Neutrophil (primary cell): ENCODE data around the gene RYR2.

Experiments
- H3K27ac ChIP-seq: fragments of 200-600 bp; sonication (generic); 2 replicates; pipeline ENCODE4 v1.5.1; 2016; ENCODE audit warnings: mild to moderate bottlenecking, moderate library complexity
- H3K27me3 ChIP-seq: fragments of 200-600 bp; sonication (generic); 2 replicates; pipeline ENCODE4 v1.6.0; 2016; ENCODE audit warnings: mild to moderate bottlenecking
- H3K36me3 ChIP-seq: fragments of 200-600 bp; sonication (generic); 2 replicates; pipeline ENCODE4 v1.5.1; 2017
- H3K4me1 ChIP-seq, 2 experiments: fragments of 200-600 bp in 1 of 2; sonication (generic) in 1 of 2; 1 replicate in 1 of 2; 2 replicates in 1 of 2; pipeline versions ENCODE4 v1.5.1 to v1.6.1; 2013 to 2016; ENCODE audit warnings: low read depth in 1 of 2, low read length in 1 of 2, mild to moderate bottlenecking in 1 of 2, moderate library complexity in 1 of 2; ENCODE audit not compliant: control insufficient read depth in 1 of 2, insufficient read depth in 1 of 2
- H3K4me3 ChIP-seq, 2 experiments: fragments of 200-600 bp in 1 of 2; sonication (generic) in 1 of 2; 1 replicate in 1 of 2; 2 replicates in 1 of 2; pipeline ENCODE4 v1.5.1; 2013 to 2016; ENCODE audit warnings: low read depth in 1 of 2, low read length in 1 of 2, mild to moderate bottlenecking in 1 of 2, moderate library complexity in 1 of 2
- H3K9me3 ChIP-seq: fragments of 200-600 bp; sonication (generic); 2 replicates; pipeline ENCODE4 v1.5.1; 2016
- CTCF ChIP-seq: fragments of 200-600 bp; sonication (generic); IDR thresholded peaks from 2 replicates; pipeline ENCODE4 v1.5.1; 2016; ENCODE audit warnings: antibody characterized with exemption

Gene RYR2

GRCh38 chr1:237041795-237042525 is at the start of gene RYR2:
TSS of gene RYR2 (plus strand) at chr1:237042184. CDS start at chr1:237042522, 338 bp downstream.
- Histone ChIP-seq H3K4me3 (no peak within 1 kb of the TSS), H3K4me1 (no peaks in the 10 kb centered on the region), H3K27me3 (peaks cover 90% of the 10 kb centered on the region), H3K36me3 (no peaks in the 10 kb centered on the region), H3K9me3 (no peaks in the 10 kb centered on the region), H3K27ac (no peak within 1 kb of the TSS)
- no peak for TF ChIP-seq CTCF

- no peaks in the 10 kb centered on the region for H3K27me3 ChIP-seq
- no peaks in the 10 kb centered on the region for H3K9me3 ChIP-seq
- no peak overlapping the region for H3K27ac ChIP-seq
- no peaks in the 10 kb centered on the region for H3K4me1 ChIP-seq
- no peak for TF ChIP-seq CTCF
- H3K4me3 ChIP-seq: no peak overlapping the region
- no peaks in the 10 kb centered on the region for H3K36me3 ChIP-seq
These were observed 49.5 kb upstream of the RYR2 start for GRCh38 chr1:236992449-236992848.

GRCh38 chr1:236994450-236994849 is 47.5 kb upstream of the RYR2 start:
- H3K36me3 ChIP-seq: no peaks in the 10 kb centered on the region
- no peak overlapping the region for H3K4me3 ChIP-seq
- no peak overlapping the region for H3K27ac ChIP-seq
- H3K4me1 ChIP-seq: no peaks in the 10 kb centered on the region
- no peak for TF ChIP-seq CTCF
- no peaks in the 10 kb centered on the region for H3K27me3 ChIP-seq
- no peaks in the 10 kb centered on the region for H3K9me3 ChIP-seq

- Histone ChIP-seq H3K27me3 (no peaks in the 10 kb centered on the region), H3K27ac (no peak overlapping the region), H3K4me1 (no peaks in the 10 kb centered on the region), H3K4me3 (no peak overlapping the region), H3K36me3 (no peaks in the 10 kb centered on the region), H3K9me3 (no peaks in the 10 kb centered on the region)
- no peak for TF ChIP-seq CTCF
These were observed 44.6 kb upstream of the RYR2 start for GRCh38 chr1:236997361-236997760.

- no peak for TF ChIP-seq CTCF
- Histone ChIP-seq H3K4me1 (no peaks in the 10 kb centered on the region), H3K4me3 (no peak overlapping the region), H3K27me3 (no peaks in the 10 kb centered on the region), H3K36me3 (no peaks in the 10 kb centered on the region), H3K27ac (no peak overlapping the region), H3K9me3 (no peaks in the 10 kb centered on the region)
These were observed 44.1 kb upstream of the RYR2 start for GRCh38 chr1:236997882-236998281.
